CD4-positive, alpha-beta T cell treated with Interleukin-21 for 1 hour (primary cell): ENCODE measurements around the gene TCEA3.

Experiments
- DNase-seq: peaks from one replicate; pipeline ENCODE4 v3.0.0-alpha.2; 2020

TCEA3 gene

GRCh38 chr1:23362218-23362713 lies 62.3 kb downstream of the TCEA3 start:
- no peak for DNase-seq

GRCh38 chr1:23358310-23358875 lies 66.2 kb downstream of the TCEA3 start:
- DNase-seq = no peak

- no peak for DNase-seq
Observed at GRCh38 chr1:23357138-23357908, 67.2 kb downstream of the TCEA3 start.

GRCh38 chr1:23356471-23357137 lies 67.9 kb downstream of the TCEA3 start:
- no peak for DNase-seq

GRCh38 chr1:23354245-23354644 lies 70.3 kb downstream of the TCEA3 start:
- no peak for DNase-seq

- no peak for DNase-seq
Observed at GRCh38 chr1:23352096-23352695, 72.4 kb downstream of the TCEA3 start.

GRCh38 chr1:23345920-23346319 lies 78.6 kb downstream of the TCEA3 start:
- no peak for DNase-seq

- no peak for DNase-seq
Observed at GRCh38 chr1:23344987-23345472, 79.5 kb downstream of the TCEA3 start.

- peak; percentile 99 for DNase-seq
Observed at GRCh38 chr1:23344111-23344986, 80.2 kb downstream of the TCEA3 start, which contains the start of gene HNRNPR. HNRNPR (minus strand) TSS chr1:23344284; CDS start chr1:23341008, 3,276 bp downstream.

- peak; percentile 30 for DNase-seq
Observed at GRCh38 chr1:23343221-23344110, 81.1 kb downstream of the TCEA3 start.

- DNase-seq = peak; percentile 19
Observed at GRCh38 chr1:23341931-23342692, 82.4 kb downstream of the TCEA3 start.

- DNase-seq = no peak
Observed at GRCh38 chr1:23339632-23340031, 84.9 kb downstream of the TCEA3 start.

- no peak for DNase-seq
Observed at GRCh38 chr1:23337869-23338268, 86.7 kb downstream of the TCEA3 start.

GRCh38 chr1:23331713-23332112 lies 92.8 kb downstream of the TCEA3 start:
- no peak for DNase-seq
